HepG2 (cell line): ENCODE results near the gene PLXNC1. TPM values are rescaled to one million over a fixed set of nuclear protein-coding genes. Genes with fewer than 3 reads are reported as not detected.

Source experiments
- ATAC-seq: fragments of 200-7000 bp; cut with Tn5 transposase; 3 replicates; pipeline ENCODE4 v1.9.1; 2020; ENCODE audit warnings: mild to moderate bottlenecking, moderate library complexity
- BruUV-seq: library from RNA; stranded (reverse); fragments of 400-500 nt; replicated peaks from 2 replicates; lab custom pipeline; 2021; lab: Mats Ljungman, UMichigan
- CTCF ChIA-PET: fragments of 300-600 bp; formaldehyde crosslinking; extraction: SDS; loops from one replicate; lab custom pipeline; 2021; ENCODE audit warnings: low total read pairs, inconsistent platforms, low intra/inter-chr PET ratio; lab: Yijun Ruan, JAX
- POLR2A ChIA-PET: fragments of 350-600 bp; sonication (Branson Sonifier 250); formaldehyde crosslinking; loops from one replicate; lab custom pipeline; 2020; ENCODE audit warnings: antibody characterized with exemption, inconsistent platforms; lab: Yijun Ruan, JAX
- DNase-seq: peaks from one replicate; pipeline ENCODE4 v3.0.0-alpha.2; 2015; ENCODE audit warnings: low spot score
- FAIRE-seq: peaks from 3 replicates; lab custom pipeline; 2011; peaks lifted over from hg19 to GRCh38; lab: Jason Lieb, UNC
- H2AFZ ChIP-seq: one replicate; pipeline ENCODE4 v1.6.1; 2011; ENCODE audit warnings: low read length, inconsistent platforms
- H3K27ac ChIP-seq: fragments of 300-600 bp; 3 replicates; pipeline ENCODE4 v1.8.0; 2011; ENCODE audit warnings: mixed run types, mild to moderate bottlenecking, mixed read lengths, low read length, inconsistent platforms; ENCODE audit not compliant: insufficient read depth; ENCODE audit errors: extremely low read length
- H3K27me3 ChIP-seq, 2 experiments: fragments of 200-600 bp in 1 of 2; 2 replicates in 1 of 2; 3 replicates in 1 of 2; pipeline versions ENCODE4 v1.6.0 to v1.8.0; 2011; ENCODE audit warnings: low read length in 2 of 2, mild to moderate bottlenecking in 2 of 2, moderate library complexity in 2 of 2, inconsistent platforms in 1 of 2; ENCODE audit not compliant: insufficient read depth in 2 of 2, control insufficient read depth in 1 of 2
- H3K36me3 ChIP-seq, 2 experiments: fragments of 200-600 bp in 1 of 2; replicated peaks in 1 of 2; 2 replicates in 1 of 2; 3 replicates in 1 of 2; pipeline versions ENCODE4 v1.5.1 to v1.8.0; 2011; ENCODE audit warnings: low read length in 2 of 2, inconsistent platforms in 1 of 2; ENCODE audit not compliant: insufficient read depth in 2 of 2, control insufficient read depth in 1 of 2
- H3K4me1 ChIP-seq: 2 replicates; pipeline ENCODE4 v1.5.1; 2012; ENCODE audit warnings: low read length, inconsistent platforms; ENCODE audit not compliant: insufficient read depth
- H3K4me2 ChIP-seq: 2 replicates; pipeline ENCODE4 v1.6.0; 2011; ENCODE audit warnings: low read depth, low read length, inconsistent platforms
- H3K4me3 ChIP-seq, 3 experiments: fragments of 200-600 bp in 1 of 3; sonication (generic), shearing (Covaris generic) in 1 of 3; replicated peaks in 1 of 3; 2 replicates each; pipeline ENCODE4 v1.5.1; 2011 to 2016; ENCODE audit warnings: low read length in 3 of 3, inconsistent platforms in 2 of 3, low read depth in 2 of 3, mild to moderate bottlenecking in 2 of 3, control low read depth in 1 of 3, mixed read lengths in 1 of 3; ENCODE audit not compliant: insufficient read depth in 1 of 3
- H3K79me2 ChIP-seq: one replicate; pipeline ENCODE4 v1.6.1; 2011; ENCODE audit warnings: low read length, inconsistent platforms; ENCODE audit not compliant: insufficient read depth
- H3K9ac ChIP-seq: 2 replicates; pipeline ENCODE4 v1.6.0; 2011; ENCODE audit warnings: mild to moderate bottlenecking, low read depth, low read length, inconsistent platforms; ENCODE audit not compliant: insufficient read depth
- H3K9me3 ChIP-seq: 2 replicates; pipeline ENCODE4 v1.5.1; 2012; ENCODE audit warnings: mild to moderate bottlenecking, low read length
- H4K20me1 ChIP-seq: 2 replicates; pipeline ENCODE4 v1.6.0; 2011; ENCODE audit warnings: inconsistent platforms, mild to moderate bottlenecking, low read length, moderate library complexity; ENCODE audit not compliant: insufficient read depth
- ATRX ChIP-seq: sonication (generic); formaldehyde crosslinking; IDR thresholded peaks from 2 replicates; pipeline ENCODE4 v1.4.0; 2020; ENCODE audit warnings: missing genetic modification reagents, borderline replicate concordance
- DNMT1 ChIP-seq: sonication (generic); formaldehyde crosslinking; IDR thresholded peaks from 2 replicates; pipeline ENCODE4 v1.5.1; 2020; ENCODE audit warnings: mild to moderate bottlenecking, missing genetic modification reagents
- SKI ChIP-seq: fragments of 450-650 bp; IDR thresholded peaks from one replicate; pipeline ENCODE4 v1.6.1; 2018; ENCODE audit warnings: mild to moderate bottlenecking; ENCODE audit not compliant: partially characterized antibody
- ZNF432 ChIP-seq: sonication (generic); formaldehyde crosslinking; IDR thresholded peaks from 2 replicates; pipeline ENCODE4 v1.5.0; 2020; ENCODE audit warnings: missing genetic modification reagents, mild to moderate bottlenecking, borderline replicate concordance
- WGBS: methylation state at CpG from one replicate; pipeline ENCODE4 v1.1.6; 2017; ENCODE audit warnings: low lambda C conversion rate; 5-methylcytosine and 5-hydroxymethylcytosine counted together
- in situ Hi-C: cut with HindIII; loops from 2 replicates; pipeline ENCODE4 v1.10.0; 2017; ENCODE audit warnings: low pct_unique_long_range_greater_than_20kb; ENCODE audit not compliant: extremely low pct_ligation_motif_present
- intact Hi-C: fragments of 100-400 bp; cut with micrococcal nuclease; formaldehyde crosslinking; loops from one replicate; pipeline ENCODE4 v1.10.0; 2022; ENCODE audit not compliant: unreplicated experiment
- polyA plus RNA-seq, 8 experiments: library from polyadenylated mRNA; depleted of rRNA in 3 of 8; stranded (reverse) in 7 of 8; unstranded in 1 of 8; fragments of >200 nt; fragmentation: Illumina TruSeq in 4 of 8; extraction: Trizol in 4 of 8; gene quantifications; 2 replicates each; pipeline versions ENCODE4 v1.2.1 to v1.2.3, GENCODE V29; 2011 to 2016; ENCODE audit warnings: low read depth in 4 of 8, missing spikeins in 1 of 8, mixed read lengths in 1 of 8; ENCODE audit not compliant: insufficient read depth in 1 of 8
- total RNA-seq, 5 experiments: library from RNA; depleted of rRNA; stranded (reverse); fragments of >200 nt; fragmentation: Illumina TruSeq; extraction: Trizol; gene quantifications; 2 replicates each; pipeline ENCODE4 v1.2.3, GENCODE V29; 2016; ENCODE audit warnings: low read depth in 1 of 5
- TF ChIP-seq, protein P1 (sequence below): sonication (generic); formaldehyde crosslinking; IDR thresholded peaks from 2 replicates; pipeline ENCODE4 v1.8.1; 2023; ENCODE audit warnings: mild to moderate bottlenecking, missing genetic modification reagents, borderline replicate concordance
- TF ChIP-seq, protein P2 (sequence below): sonication (generic); formaldehyde crosslinking; IDR thresholded peaks from 2 replicates; pipeline ENCODE4 v1.5.1; 2020; ENCODE audit warnings: missing genetic modification reagents, mild to moderate bottlenecking, borderline replicate concordance
- TF ChIP-seq, protein P3 (sequence below): sonication (generic); formaldehyde crosslinking; conservative IDR thresholded peaks from 2 replicates; pipeline ENCODE4 v1.8.0; 2022; ENCODE audit warnings: low read depth, missing genetic modification reagents
- TF ChIP-seq, protein P4 (sequence below): sonication (generic); formaldehyde crosslinking; IDR thresholded peaks from 2 replicates; pipeline ENCODE4 v1.4.0; 2020; ENCODE audit warnings: missing genetic modification reagents
- TF ChIP-seq, protein P5 (sequence below): sonication (generic); formaldehyde crosslinking; IDR thresholded peaks from 2 replicates; pipeline ENCODE4 v1.4.0; 2020; ENCODE audit warnings: missing genetic modification reagents

The PLXNC1 gene
- total and polyA plus RNA-seq, 2 of the 13 experiments (the other 11 are each of a cell fraction or from before 2014, with no cell fraction given): 6.6 to 11.2 TPM

DNA sequence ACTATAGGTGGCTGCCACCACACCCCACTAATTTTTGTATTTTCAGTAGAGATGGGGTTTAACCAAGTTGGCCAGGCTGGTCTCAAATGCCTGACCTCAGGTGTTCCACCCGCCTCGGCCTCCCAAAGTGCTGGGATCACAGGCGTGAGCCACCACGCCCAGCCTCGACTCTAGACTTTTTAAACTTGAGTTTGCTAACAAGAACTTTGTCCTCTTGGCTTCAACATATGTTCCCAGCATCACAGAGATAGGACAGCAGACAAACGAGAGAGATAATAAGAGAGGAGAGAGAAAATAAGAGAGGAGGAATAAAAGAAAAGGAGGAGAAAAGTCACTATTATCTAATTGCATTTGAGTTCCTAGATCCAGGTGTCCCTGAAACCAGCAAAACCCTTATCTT lies 192.2 kb downstream of the PLXNC1 start:
- Histone ChIP-seq H4K20me1 (no peaks in the 10 kb centered on the region), H3K27me3 (no peaks in the 10 kb centered on the region)
- 88% methylated on average over 6 of the region's 6 CpGs for WGBS
- TF ChIP-seq, protein P1, sequence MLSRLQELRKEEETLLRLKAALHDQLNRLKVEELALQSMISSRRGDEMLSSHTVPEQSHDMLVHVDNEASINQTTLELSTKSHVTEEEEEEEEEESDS: no peak
- TF ChIP-seq SKI (no peak), ZNF432 (CRISPR knock-in tag) (no peak), DNMT1 (CRISPR knock-in tag) (no peak), ATRX (CRISPR knock-in tag) (no peak)
- TF ChIP-seq, protein P2, sequence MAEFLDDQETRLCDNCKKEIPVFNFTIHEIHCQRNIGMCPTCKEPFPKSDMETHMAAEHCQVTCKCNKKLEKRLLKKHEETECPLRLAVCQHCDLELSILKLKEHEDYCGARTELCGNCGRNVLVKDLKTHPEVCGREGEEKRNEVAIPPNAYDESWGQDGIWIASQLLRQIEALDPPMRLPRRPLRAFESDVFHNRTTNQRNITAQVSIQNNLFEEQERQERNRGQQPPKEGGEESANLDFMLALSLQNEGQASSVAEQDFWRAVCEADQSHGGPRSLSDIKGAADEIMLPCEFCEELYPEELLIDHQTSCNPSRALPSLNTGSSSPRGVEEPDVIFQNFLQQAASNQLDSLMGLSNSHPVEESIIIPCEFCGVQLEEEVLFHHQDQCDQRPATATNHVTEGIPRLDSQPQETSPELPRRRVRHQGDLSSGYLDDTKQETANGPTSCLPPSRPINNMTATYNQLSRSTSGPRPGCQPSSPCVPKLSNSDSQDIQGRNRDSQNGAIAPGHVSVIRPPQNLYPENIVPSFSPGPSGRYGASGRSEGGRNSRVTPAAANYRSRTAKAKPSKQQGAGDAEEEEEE (CRISPR knock-in tag): no peak
- TF ChIP-seq, protein P3, sequence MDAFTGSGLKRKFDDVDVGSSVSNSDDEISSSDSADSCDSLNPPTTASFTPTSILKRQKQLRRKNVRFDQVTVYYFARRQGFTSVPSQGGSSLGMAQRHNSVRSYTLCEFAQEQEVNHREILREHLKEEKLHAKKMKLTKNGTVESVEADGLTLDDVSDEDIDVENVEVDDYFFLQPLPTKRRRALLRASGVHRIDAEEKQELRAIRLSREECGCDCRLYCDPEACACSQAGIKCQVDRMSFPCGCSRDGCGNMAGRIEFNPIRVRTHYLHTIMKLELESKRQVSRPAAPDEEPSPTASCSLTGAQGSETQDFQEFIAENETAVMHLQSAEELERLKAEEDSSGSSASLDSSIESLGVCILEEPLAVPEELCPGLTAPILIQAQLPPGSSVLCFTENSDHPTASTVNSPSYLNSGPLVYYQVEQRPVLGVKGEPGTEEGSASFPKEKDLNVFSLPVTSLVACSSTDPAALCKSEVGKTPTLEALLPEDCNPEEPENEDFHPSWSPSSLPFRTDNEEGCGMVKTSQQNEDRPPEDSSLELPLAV (CRISPR knock-in tag): no peak
- TF ChIP-seq, protein P4, sequence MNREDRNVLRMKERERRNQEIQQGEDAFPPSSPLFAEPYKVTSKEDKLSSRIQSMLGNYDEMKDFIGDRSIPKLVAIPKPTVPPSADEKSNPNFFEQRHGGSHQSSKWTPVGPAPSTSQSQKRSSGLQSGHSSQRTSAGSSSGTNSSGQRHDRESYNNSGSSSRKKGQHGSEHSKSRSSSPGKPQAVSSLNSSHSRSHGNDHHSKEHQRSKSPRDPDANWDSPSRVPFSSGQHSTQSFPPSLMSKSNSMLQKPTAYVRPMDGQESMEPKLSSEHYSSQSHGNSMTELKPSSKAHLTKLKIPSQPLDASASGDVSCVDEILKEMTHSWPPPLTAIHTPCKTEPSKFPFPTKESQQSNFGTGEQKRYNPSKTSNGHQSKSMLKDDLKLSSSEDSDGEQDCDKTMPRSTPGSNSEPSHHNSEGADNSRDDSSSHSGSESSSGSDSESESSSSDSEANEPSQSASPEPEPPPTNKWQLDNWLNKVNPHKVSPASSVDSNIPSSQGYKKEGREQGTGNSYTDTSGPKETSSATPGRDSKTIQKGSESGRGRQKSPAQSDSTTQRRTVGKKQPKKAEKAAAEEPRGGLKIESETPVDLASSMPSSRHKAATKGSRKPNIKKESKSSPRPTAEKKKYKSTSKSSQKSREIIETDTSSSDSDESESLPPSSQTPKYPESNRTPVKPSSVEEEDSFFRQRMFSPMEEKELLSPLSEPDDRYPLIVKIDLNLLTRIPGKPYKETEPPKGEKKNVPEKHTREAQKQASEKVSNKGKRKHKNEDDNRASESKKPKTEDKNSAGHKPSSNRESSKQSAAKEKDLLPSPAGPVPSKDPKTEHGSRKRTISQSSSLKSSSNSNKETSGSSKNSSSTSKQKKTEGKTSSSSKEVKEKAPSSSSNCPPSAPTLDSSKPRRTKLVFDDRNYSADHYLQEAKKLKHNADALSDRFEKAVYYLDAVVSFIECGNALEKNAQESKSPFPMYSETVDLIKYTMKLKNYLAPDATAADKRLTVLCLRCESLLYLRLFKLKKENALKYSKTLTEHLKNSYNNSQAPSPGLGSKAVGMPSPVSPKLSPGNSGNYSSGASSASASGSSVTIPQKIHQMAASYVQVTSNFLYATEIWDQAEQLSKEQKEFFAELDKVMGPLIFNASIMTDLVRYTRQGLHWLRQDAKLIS (CRISPR knock-in tag): no peak
- TF ChIP-seq, protein P5, sequence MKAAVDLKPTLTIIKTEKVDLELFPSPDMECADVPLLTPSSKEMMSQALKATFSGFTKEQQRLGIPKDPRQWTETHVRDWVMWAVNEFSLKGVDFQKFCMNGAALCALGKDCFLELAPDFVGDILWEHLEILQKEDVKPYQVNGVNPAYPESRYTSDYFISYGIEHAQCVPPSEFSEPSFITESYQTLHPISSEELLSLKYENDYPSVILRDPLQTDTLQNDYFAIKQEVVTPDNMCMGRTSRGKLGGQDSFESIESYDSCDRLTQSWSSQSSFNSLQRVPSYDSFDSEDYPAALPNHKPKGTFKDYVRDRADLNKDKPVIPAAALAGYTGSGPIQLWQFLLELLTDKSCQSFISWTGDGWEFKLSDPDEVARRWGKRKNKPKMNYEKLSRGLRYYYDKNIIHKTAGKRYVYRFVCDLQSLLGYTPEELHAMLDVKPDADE (CRISPR knock-in tag): no peak
- TF ChIP-seq, all 625 proteins: peak for 0
- H3K9ac ChIP-seq: no peak overlapping the region
- in situ Hi-C loops: no loop called here
- no peak overlapping the region for H3K4me3 ChIP-seq
- no peaks in the 10 kb centered on the region for H3K79me2 ChIP-seq
- FAIRE-seq (no peak), ATAC-seq (no peak), DNase-seq (no peak)
- no peaks in the 10 kb centered on the region for H3K9me3 ChIP-seq
- H3K4me1 ChIP-seq: no peaks in the 10 kb centered on the region
- ChIA-PET POLR2A (no interaction called here), CTCF (no interaction called here)
- intact Hi-C loops: no loop called here
- no peak overlapping the region for H2AFZ ChIP-seq
- no peaks in the 10 kb centered on the region for H3K36me3 ChIP-seq
- no peak overlapping the region for H3K4me2 ChIP-seq
- no peak overlapping the region for H3K27ac ChIP-seq
- no TSS peak for BruUV-seq
